DMS79 (cell line): Measurements from ENCODE around the gene TRAPPC11.
A peak's percentile ranks its signal among the peaks of the same experiment; 100 is the strongest.
"Not testable (repeated sequence)": the region's sequence is repeated elsewhere in the genome, so short reads cannot be mapped to it uniquely, and the experiment has no call there.

ENCODE experiments used
- DNase-seq: peaks from one replicate; lab custom pipeline; 2025; lab: John Stamatoyannopoulos, UW

TRAPPC11 gene

GRCh38 chr4:183659029-183659871 is at the start of gene TRAPPC11, which contains the start of gene RWDD4:
TRAPPC11 (plus strand) TSS chr4:183659293; CDS start chr4:183663868, 4,575 bp downstream.
RWDD4 (minus strand) TSS chr4:183659185; CDS start chr4:183658952, 233 bp downstream.
- DNase-seq, result peak; percentile 84

DNA sequence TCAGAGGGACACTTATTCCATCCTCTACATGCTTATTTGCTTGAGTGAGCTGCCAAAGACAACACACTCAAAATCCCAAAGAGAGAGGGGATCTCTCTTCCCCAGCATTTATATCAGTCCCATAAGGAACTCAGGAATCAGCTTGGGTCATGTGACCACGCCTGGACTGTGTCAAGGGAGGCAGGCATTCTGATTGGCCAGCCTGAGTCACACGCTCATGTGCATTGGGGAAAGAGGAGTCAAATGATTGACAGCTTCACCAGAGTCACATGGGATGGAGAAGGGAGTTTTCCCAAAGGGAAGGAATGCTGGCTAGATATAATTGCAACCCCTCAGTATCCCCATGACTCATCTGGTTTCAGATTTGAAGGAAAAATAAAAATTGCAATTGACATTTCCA is 49.1 kb upstream of the TRAPPC11 start:
- DNase-seq, result no peak

DNA sequence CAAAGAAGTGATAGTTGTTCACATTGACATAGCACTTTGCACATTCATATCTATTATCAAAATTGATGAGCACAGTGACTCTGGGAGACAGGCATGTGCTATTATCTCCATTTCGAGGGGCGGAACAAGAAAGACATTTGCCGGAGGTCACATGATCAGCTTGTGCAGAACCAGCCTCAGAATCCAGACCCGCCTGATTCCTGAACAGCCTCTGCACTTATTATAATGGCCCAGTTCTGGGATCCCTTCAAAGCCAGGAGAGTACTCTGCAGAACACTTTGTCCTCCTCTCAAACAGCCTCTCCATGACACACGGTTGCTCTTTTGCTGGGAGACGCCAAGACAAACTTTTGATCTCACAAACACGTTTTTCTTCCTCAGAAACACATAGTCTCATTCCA is 48.5 kb upstream of the TRAPPC11 start:
- no peak for DNase-seq

- DNase-seq, result no peak
Measured at GRCh38 chr4:183611210-183611830, 47.8 kb upstream of the TRAPPC11 start.

DNA sequence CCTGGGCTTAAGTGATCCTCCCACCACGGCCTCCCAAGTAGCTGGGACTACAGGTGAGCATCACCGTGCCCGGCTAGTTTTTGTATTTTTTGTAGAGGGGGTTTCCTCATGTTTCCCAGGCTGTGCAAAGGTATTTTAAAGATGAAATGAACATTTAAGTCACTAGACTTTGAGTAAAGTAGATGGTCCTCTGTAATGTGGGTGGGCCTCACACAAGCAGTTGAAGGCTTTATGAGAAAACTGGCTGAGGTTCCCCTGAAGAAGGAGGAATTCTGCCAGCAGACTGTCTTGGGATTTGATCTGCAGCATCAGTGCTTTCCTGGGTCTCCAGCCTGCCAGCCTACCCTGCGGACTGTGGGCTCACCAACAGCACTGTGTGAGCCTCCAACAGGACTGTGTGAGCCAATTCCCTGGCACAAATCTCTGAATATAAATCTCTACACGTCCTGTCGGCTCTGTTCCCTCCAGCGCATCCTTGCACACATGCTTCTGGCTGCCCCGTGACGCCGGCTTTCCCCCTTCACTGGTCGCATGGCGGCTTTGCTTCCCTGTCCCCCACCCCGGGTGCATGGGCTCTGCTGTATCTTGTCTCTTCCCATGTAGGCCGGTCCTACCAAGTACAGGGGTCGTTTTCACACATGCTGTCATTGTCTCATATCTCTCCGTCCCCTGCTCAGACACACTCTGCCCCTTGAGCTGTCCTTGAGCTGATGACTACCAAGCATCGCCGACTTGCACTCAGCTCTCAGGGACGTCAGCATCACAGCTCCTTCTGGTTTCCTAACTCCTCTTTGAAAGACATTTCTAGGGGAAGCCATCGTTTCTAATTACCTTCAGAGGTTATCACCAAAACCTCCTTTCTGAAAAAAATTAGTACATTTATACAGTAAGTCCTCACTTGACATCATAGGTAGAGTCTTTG is 46.5 kb upstream of the TRAPPC11 start:
- no peak for DNase-seq

GRCh38 chr4:183617075-183617474 is 42.0 kb upstream of the TRAPPC11 start:
- DNase-seq, result no peak

GRCh38 chr4:183618681-183619080 is 40.4 kb upstream of the TRAPPC11 start:
- DNase-seq, result no peak

DNA sequence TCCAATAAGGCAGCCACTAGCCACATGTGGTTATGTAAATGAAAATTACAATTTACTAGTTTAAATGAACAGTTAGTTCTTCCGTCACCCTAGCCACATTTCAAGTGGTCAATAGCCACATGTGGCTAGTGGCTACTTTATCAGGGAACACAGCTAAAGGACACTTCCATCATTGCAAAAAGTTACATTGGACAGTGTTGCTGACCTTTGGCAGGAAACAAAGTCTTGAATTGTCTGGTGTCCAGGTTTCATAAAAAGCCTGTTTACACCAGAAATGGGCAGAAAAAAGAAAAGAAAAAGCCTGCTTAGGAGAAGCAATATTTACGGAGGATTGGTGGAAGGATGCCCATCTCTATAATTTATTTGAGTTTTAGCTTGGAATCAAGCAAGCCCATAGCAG is 38.7 kb upstream of the TRAPPC11 start:
- no peak for DNase-seq

DNA sequence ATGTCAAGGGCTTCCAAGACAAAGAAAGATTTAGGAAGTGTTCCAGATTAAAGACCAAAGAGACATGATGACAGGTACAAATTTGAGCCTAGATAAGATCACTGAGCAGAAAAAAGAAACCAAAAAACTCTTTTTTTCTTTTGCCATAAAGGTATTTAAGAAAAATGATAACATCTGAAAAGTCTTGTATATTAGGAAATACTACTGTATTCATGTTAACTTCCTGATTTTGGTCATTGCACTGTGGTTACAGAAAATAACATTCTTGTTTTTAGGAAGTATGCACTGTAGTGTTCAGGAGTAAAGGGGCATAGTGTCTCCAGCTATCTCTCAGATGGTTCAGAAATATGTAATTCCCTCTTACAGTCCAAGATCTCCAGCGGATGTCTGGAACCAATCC is 37.2 kb upstream of the TRAPPC11 start:
- DNase-seq, result no peak

- DNase-seq, result no peak
Measured at GRCh38 chr4:183624548-183624947, 34.5 kb upstream of the TRAPPC11 start.

DNA sequence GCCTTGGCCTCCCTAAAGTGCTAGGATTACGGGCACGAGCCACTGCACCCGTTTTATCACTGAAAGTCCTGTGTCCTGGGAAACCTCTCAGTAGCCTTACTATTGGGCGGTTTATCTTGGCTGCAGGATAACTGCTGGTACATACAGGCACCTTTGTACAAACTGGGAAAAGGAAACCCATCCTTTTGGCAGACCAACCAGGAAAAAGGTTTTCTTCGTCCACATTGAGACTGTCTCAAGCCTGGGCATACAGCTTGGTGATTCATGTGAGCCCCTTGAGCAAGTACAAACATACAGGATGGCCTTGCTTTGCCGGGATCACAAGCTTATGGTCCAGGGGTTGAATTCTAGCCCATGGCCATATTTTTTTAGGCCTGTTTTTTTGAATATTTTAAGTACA is 32.9 kb upstream of the TRAPPC11 start:
- no peak for DNase-seq

GRCh38 chr4:183627286-183627685 is 31.8 kb upstream of the TRAPPC11 start:
- DNase-seq, result not testable (repeated sequence)

GRCh38 chr4:183627979-183628588 is 31.0 kb upstream of the TRAPPC11 start:
- no peak for DNase-seq

GRCh38 chr4:183631577-183632198 is 27.4 kb upstream of the TRAPPC11 start:
- DNase-seq, result no peak

- no peak for DNase-seq
Measured at GRCh38 chr4:183632689-183633088, 26.4 kb upstream of the TRAPPC11 start.

DNA sequence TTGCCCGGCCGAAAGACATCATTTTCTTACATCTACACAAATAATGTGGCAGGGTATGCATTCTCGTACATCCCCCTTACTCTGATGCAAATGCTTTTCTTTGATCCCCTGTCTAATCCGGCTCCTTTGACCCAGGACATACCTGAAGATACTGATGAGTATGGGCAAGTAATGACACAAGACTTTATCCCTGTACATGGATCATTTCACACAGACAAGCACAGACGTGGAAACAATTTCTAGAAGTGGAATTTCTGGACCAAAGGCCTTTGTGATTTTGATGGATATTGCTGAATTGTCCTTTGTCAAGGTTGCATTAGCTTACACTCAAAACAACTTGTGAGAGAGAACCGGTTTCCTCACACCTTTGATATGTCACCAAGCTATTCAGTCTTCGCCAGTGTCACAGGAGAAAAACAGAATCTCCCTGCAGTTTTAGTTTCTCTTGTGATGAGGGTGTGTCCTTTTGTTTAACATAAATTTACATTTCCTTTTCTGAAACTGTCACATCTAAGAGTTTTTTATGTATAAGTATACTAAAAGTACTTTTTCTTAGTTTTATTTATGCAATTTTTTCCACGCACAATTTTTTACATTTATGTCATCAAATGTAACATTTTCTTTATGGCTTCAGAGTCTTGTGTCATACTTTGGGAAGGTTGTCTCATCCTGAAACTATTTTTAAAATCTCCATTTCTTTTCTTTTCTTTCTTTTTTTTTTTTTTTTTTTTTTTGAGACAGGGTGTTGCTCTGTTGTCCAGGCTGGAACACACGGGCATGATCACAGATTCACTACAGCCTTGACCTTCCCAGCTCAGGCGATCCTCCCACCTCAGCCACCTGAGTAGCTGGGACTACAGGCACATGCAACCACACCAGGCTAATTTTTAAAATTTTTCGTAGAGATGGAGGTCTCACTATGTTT is 25.4 kb upstream of the TRAPPC11 start:
- DNase-seq, result no peak

DNA sequence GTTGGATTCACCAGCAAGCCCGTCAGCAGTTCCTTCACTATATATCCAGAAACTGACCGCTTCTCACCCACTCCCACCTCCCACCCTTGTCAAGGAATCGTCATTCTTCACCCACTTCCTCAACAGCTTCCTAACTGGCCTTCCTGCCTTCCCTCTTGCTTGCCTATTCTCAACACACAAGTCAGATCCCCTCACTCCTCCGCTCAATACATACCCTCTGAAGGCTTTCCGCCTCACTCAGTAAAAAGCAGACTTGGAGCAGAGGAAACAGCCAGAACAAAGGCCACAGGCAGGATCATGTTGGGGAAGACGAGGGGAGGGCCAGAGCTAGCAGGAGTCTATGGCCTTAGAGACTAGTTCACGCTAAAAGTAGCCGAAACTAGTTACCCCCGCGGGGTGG is 23.8 kb upstream of the TRAPPC11 start:
- DNase-seq, result no peak

DNA sequence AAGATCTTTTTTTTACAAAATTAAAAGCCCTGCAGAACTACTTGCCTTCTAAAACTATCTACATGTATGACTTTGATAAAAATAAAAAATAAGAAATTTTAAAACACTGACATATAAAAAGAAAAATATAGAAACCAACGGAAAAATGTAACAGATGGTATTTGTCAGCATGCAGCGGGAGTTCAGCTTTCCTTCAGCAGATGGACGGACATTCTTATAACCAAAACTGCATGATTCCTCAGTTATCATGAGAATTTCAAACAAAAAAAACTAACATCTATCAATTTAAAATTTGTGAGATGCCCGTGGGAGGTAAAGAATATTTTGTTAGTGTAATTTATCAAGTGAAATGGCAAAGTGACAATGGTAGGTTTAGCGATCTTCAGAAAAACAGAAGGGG is 23.4 kb upstream of the TRAPPC11 start:
- no peak for DNase-seq

- DNase-seq, result no peak
Measured at GRCh38 chr4:183636503-183636902, 22.6 kb upstream of the TRAPPC11 start.

- no peak for DNase-seq
Measured at GRCh38 chr4:183636923-183637322, 22.2 kb upstream of the TRAPPC11 start.
